IMR-90 (cell line): ENCODE results near the gene PTPRN2.

Experiments used
- BHLHE40 ChIP-seq: fragments of 150-350 bp; IDR thresholded peaks from 2 replicates; pipeline ENCODE4 v1.6.1; 2016; ENCODE audit warnings: mild to moderate bottlenecking, low read depth, low read length
- MAFK ChIP-seq: IDR thresholded peaks from 2 replicates; pipeline ENCODE4 v1.6.1; 2012; ENCODE audit warnings: low read depth, low read length, improper control_type of control experiment
- POLR2A ChIP-seq: IDR thresholded peaks from 2 replicates; pipeline ENCODE4 v1.6.1; 2012; ENCODE audit warnings: mild to moderate bottlenecking, low read depth, low read length
- RCOR1 ChIP-seq: IDR thresholded peaks from 2 replicates; pipeline ENCODE4 v1.6.1; 2012; ENCODE audit warnings: mild to moderate bottlenecking, low read length, improper control_type of control experiment; ENCODE audit not compliant: insufficient replicate concordance
- SMC3 ChIP-seq: fragments of 150-350 bp; IDR thresholded peaks from 2 replicates; pipeline ENCODE4 v1.6.1; 2016; ENCODE audit warnings: low read depth, mild to moderate bottlenecking, antibody characterized with exemption, low read length, moderate library complexity
- TF ChIP-seq, protein P1 (sequence below): conservative IDR thresholded peaks from 2 replicates; pipeline ENCODE4 v1.5.1; 2012; ENCODE audit warnings: mild to moderate bottlenecking, low read depth, low read length, improper control_type of control experiment
- TF ChIP-seq, protein P2 (sequence below): fragments of 150-350 bp; IDR thresholded peaks from 2 replicates; pipeline ENCODE4 v1.6.1; 2017; ENCODE audit warnings: mild to moderate bottlenecking, antibody characterized with exemption, low read length, low read depth
- TF ChIP-seq, protein P3 (sequence below): fragments of 150-350 bp; IDR thresholded peaks from 2 replicates; pipeline ENCODE4 v1.6.1; 2016; ENCODE audit warnings: low read depth, mild to moderate bottlenecking, low read length, moderate library complexity, borderline replicate concordance

DNA sequence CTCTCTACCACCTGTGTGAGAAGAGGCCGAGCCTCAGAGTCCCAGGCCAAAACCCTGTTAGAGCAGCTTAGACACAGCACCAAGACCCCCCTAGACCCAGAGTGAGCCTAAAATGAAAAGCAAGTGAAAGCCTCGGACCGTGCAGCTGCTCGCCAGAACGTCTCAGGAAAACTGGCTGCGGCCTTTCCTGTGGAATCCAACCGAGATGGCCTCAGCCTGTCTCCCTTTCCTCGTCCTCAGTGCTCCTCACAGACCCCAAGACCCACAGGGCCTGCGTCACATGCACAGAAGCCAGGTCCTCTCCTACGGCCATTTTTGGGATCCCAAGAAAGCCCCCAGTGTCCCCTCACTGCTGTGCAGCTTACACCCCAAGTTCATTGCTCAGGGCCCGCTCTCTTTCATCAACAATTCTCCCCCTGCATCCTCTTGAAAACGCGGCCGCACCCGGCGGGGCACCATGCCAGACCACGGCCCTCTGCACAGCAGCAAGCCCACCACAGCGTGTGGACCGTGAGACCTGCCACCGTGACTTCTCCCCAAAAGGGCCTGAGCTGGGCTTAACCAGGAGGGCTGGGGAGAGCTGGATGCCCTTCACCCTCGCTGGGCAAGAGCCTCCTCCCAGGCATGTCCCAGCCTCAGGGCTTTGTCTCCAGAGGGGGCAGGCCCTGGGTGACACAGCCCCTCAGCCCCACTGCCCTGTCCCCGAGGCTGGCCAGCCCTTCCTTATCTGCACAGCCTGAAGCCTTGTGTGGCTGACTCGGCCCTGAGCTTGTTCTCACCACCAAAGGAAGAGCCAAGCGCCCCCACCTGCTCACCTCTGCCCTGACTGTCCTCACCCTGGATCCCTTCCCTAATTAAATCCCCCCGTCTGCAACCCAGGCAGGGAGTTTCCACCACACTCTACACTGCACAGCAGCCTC is 142.9 kb downstream of the PTPRN2 start:
- TF ChIP-seq, protein P1, sequence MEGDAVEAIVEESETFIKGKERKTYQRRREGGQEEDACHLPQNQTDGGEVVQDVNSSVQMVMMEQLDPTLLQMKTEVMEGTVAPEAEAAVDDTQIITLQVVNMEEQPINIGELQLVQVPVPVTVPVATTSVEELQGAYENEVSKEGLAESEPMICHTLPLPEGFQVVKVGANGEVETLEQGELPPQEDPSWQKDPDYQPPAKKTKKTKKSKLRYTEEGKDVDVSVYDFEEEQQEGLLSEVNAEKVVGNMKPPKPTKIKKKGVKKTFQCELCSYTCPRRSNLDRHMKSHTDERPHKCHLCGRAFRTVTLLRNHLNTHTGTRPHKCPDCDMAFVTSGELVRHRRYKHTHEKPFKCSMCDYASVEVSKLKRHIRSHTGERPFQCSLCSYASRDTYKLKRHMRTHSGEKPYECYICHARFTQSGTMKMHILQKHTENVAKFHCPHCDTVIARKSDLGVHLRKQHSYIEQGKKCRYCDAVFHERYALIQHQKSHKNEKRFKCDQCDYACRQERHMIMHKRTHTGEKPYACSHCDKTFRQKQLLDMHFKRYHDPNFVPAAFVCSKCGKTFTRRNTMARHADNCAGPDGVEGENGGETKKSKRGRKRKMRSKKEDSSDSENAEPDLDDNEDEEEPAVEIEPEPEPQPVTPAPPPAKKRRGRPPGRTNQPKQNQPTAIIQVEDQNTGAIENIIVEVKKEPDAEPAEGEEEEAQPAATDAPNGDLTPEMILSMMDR = no peak
- TF ChIP-seq, protein P2, sequence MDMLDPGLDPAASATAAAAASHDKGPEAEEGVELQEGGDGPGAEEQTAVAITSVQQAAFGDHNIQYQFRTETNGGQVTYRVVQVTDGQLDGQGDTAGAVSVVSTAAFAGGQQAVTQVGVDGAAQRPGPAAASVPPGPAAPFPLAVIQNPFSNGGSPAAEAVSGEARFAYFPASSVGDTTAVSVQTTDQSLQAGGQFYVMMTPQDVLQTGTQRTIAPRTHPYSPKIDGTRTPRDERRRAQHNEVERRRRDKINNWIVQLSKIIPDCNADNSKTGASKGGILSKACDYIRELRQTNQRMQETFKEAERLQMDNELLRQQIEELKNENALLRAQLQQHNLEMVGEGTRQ = no peak
- TF ChIP-seq SMC3 (no peak), BHLHE40 (no peak), MAFK (no peak), RCOR1 (no peak), POLR2A (no peak)
- TF ChIP-seq, protein P3, sequence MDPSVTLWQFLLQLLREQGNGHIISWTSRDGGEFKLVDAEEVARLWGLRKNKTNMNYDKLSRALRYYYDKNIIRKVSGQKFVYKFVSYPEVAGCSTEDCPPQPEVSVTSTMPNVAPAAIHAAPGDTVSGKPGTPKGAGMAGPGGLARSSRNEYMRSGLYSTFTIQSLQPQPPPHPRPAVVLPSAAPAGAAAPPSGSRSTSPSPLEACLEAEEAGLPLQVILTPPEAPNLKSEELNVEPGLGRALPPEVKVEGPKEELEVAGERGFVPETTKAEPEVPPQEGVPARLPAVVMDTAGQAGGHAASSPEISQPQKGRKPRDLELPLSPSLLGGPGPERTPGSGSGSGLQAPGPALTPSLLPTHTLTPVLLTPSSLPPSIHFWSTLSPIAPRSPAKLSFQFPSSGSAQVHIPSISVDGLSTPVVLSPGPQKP = no peak
